ENCODE results near the gene PANK2. TPM values are rescaled to one million over a fixed set of nuclear protein-coding genes. Genes with fewer than 3 reads are reported as not detected.
"Not testable (repeated sequence)": the region's sequence is repeated elsewhere in the genome, so short reads cannot be mapped to it uniquely, and the experiment has no call there.

The PANK2 gene
- polyA plus RNA-seq, 3 donors from 2014 or later: 42.1 to 53.0 (median 44.3) TPM

DNA sequence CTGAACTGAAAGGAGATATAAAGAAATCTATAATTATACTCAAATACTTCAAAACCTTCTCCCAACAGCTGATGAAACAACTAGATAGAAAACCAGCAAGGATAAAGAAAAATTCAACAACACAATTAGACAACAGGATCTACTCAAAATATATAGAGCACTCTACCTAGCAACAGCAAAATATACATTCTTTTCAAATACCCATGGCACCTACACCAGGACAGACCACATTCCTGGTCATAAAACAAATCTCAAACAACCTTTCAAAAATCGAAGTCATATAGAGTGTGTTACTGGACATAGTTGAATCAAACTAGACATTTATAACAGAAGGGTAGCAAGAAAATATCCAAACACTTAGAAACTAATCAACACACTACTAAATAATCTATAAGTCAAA is 83.0 kb downstream of the PANK2 start:
- H3K27ac Mint-ChIP-seq: no peak overlapping the region
- H3K4me1 Mint-ChIP-seq: no peaks in the 10 kb centered on the region
- H3K4me3 Mint-ChIP-seq: no peak overlapping the region
- DNase-seq: no peak
- no peaks in the 10 kb centered on the region for H3K9me3 Mint-ChIP-seq
- peaks cover 0 to 16% (median 9%) of the 10 kb centered on the region in 3 donors for H3K36me3 Mint-ChIP-seq
- peaks cover 0 to 2% (median 1%) of the 10 kb centered on the region in 3 donors for H3K27me3 Mint-ChIP-seq (ENCODE audit: low read depth in 3 of 3)

GRCh38 chr20:3972631-3973030 is 83.4 kb downstream of the PANK2 start:
- not testable (repeated sequence) for H3K4me3 Mint-ChIP-seq; H3K27ac Mint-ChIP-seq; H3K9me3 Mint-ChIP-seq; H3K27me3 Mint-ChIP-seq (ENCODE audit: low read depth in 3 of 3); H3K4me1 Mint-ChIP-seq; DNase-seq
- H3K36me3 Mint-ChIP-seq: peaks cover 0 to 16% (median 4%) of the 10 kb centered on the region in 3 donors

- no peaks in the 10 kb centered on the region for H3K4me1 Mint-ChIP-seq
- peaks cover 0 to 16% (median 4%) of the 10 kb centered on the region in 3 donors for H3K36me3 Mint-ChIP-seq
- no peaks in the 10 kb centered on the region for H3K9me3 Mint-ChIP-seq
- peaks cover 0 to 2% (median 1%) of the 10 kb centered on the region in 3 donors for H3K27me3 Mint-ChIP-seq (ENCODE audit: low read depth in 3 of 3)
- no peak for DNase-seq
- H3K4me3 Mint-ChIP-seq: no peak overlapping the region
- no peak overlapping the region for H3K27ac Mint-ChIP-seq
Measured at GRCh38 chr20:3973705-3974104, 84.5 kb downstream of the PANK2 start.

GRCh38 chr20:3976511-3976910 is 87.3 kb downstream of the PANK2 start:
- peaks cover 0 to 2% (median 1%) of the 10 kb centered on the region in 3 donors for H3K27me3 Mint-ChIP-seq (ENCODE audit: low read depth in 3 of 3)
- peaks cover 0 to 9% (median 0%) of the 10 kb centered on the region in 3 donors for H3K36me3 Mint-ChIP-seq
- no peak overlapping the region for H3K27ac Mint-ChIP-seq
- DNase-seq: no peak
- peaks cover 17 to 21% of the 10 kb centered on the region in 2 donors for H3K4me1 Mint-ChIP-seq
- H3K9me3 Mint-ChIP-seq: no peaks in the 10 kb centered on the region
- no peak overlapping the region for H3K4me3 Mint-ChIP-seq

Other genes with a start within 250 kb of the PANK2 start
- gene GFRA4, start 226.0 kb upstream of the PANK2 start, polyA plus RNA-seq: not detected
- not detected for gene ADAM33, start 207.4 kb upstream of the PANK2 start, polyA plus RNA-seq
- gene SIGLEC1, start 176.8 kb upstream of the PANK2 start, polyA plus RNA-seq: under 1 TPM in 1 of 3 donors, not detected in 2; 0.13 TPM
- gene HSPA12B, start 156.7 kb upstream of the PANK2 start, polyA plus RNA-seq: under 1 TPM in 1 of 3 donors, not detected in 2; 0.53 TPM
- 10 to 100 TPM; 16.4 to 27.5 (median 16.6) TPM for gene ADISSP, start 121.6 kb upstream of the PANK2 start, polyA plus RNA-seq
- not detected for gene SPEF1, start 107.9 kb upstream of the PANK2 start, polyA plus RNA-seq
- gene CENPB, start 102.6 kb upstream of the PANK2 start, polyA plus RNA-seq: 1 to 10 TPM; 1.0 to 1.7 (median 1.1) TPM
- gene CDC25B, start 93.1 kb upstream of the PANK2 start, polyA plus RNA-seq: 10 to 100 TPM; 25.3 to 42.0 (median 29.0) TPM
- gene AP5S1, start 68.8 kb upstream of the PANK2 start, polyA plus RNA-seq: 10 to 100 TPM; 16.3 to 23.1 (median 17.4) TPM
- 1 to 10 TPM; 1.8 to 9.3 (median 2.5) TPM for gene MAVS, start 42.6 kb upstream of the PANK2 start, polyA plus RNA-seq
- 10 to 100 TPM in 1 of 3 donors, 1 to 10 TPM in 2; 4.4 to 10.7 (median 7.4) TPM for gene RNF24, start 126.2 kb downstream of the PANK2 start, polyA plus RNA-seq